AG10803 (cell line): Measurements from ENCODE around the gene RBMS1.

Experiments used
- DNase-seq: peaks from one replicate; pipeline ENCODE4 v3.0.0; 2010; ENCODE audit warnings: low read depth
- H3K4me3 ChIP-seq: 2 replicates; pipeline ENCODE4 v1.5.1; 2011; ENCODE audit warnings: mild to moderate bottlenecking, low read length, control low read depth
- CTCF ChIP-seq: conservative IDR thresholded peaks from 2 replicates; pipeline ENCODE4 v1.5.1; 2011; ENCODE audit warnings: mild to moderate bottlenecking, low read length, control low read depth, inconsistent platforms

The RBMS1 gene

DNA sequence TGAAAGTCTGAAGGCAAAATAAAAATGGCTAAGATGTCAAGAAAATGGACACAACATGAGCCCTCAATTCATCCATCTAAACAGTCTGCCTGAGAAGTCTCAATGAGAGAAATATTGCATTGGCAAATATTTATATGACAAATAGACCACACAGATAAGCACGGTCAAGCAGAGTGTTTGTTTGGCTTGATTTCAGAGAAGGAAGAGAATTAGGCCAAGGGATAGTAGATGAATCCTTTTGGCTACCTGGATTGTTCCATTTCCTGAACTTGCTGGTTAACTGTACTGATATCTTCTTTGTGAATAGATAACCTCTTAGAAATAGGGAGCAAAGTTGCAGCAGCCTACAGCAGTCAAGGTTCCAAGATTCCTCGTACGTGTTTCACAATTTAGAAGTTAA lies 129.6 kb downstream of the RBMS1 start:
- no peak for TF ChIP-seq CTCF
- no peak overlapping the region for H3K4me3 ChIP-seq
- no peak for DNase-seq

- no peak for TF ChIP-seq CTCF
- no peak for DNase-seq
- no peak overlapping the region for H3K4me3 ChIP-seq
These were observed 130.6 kb downstream of the RBMS1 start for GRCh38 chr2:160363055-160363454.

- TF ChIP-seq CTCF: no peak
- no peak for DNase-seq
- no peak overlapping the region for H3K4me3 ChIP-seq
These were observed 131.1 kb downstream of the RBMS1 start for GRCh38 chr2:160362541-160362940.

- no peak for TF ChIP-seq CTCF
- DNase-seq: no peak
- no peak overlapping the region for H3K4me3 ChIP-seq
These were observed 131.6 kb downstream of the RBMS1 start for GRCh38 chr2:160362018-160362417.

DNA sequence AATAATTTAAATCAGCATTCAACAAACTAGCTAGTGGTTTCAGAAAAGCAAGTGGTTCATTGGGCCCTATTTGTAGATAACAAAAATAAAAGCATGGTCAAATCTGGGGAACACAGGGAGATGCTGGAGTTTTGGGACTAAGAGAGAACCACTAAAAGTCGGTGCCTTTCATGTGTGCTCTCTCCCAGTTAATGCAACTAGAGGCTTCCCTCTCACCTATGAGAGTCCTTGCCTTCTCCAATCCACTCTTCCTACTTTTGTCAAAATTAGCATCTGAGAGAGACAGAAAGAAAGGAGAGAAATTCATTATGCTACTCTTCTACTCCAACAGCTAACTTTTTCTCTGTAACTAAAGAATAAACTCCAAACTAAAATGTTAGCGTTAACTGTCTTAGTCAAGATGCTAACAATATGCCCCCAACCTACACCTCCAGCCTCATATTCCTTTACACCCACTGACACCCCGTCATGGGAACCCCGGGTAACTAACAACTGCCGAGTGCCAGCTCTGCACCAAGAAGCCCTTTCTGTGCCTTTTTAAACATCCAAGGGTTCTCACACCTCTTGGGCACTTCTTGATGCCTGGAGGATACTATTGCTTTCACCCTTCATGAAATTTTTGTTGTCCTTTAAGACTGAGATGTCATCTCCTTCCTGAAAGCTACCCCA lies 133.4 kb downstream of the RBMS1 start:
- DNase-seq: no peak
- no peak for TF ChIP-seq CTCF

DNA sequence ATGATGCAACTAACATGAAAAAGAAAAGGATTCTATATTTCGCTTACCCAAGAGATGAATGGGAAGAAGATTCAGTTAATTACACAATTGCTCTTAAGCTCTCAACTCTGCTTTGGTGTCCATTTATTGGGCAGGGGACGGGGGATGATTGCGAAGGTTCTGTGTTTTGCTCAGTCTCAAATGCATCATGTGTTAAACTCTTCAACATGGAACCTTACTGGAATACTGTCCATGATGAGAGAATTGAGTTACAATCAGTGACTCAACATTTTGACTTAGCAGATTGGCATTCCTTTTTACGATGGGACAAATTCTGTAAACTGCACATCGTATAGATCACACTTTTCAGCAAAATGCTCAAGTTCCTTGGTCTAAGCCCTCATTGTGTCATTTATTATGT lies 135.6 kb downstream of the RBMS1 start:
- no peak for TF ChIP-seq CTCF
- DNase-seq: peak; percentile 59
- H3K4me3 ChIP-seq: no peak overlapping the region

More for the DNA sequence above, 133.4 kb downstream of the RBMS1 start:
- no peak overlapping the region for H3K4me3 ChIP-seq

DNA sequence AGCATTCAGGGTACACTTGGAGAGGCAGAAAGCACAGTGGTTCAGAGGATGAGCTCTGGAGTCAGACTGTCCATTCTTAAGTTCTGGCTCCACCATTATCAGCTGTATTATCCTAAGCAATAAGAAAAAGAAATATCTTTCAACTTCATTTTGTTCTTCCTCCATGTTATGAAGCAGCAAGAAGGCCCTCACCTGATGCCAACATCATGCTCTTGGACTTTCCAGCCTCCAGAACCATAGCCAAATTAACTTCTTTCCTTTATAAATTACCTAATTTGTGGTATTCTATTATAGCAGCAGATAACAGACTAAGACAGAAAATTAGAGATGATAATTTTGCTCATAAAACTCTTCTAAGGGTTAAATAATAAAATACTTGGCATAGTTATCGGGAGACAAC lies 137.1 kb downstream of the RBMS1 start:
- no peak for DNase-seq
- no peak for TF ChIP-seq CTCF
- no peak overlapping the region for H3K4me3 ChIP-seq
